Measurements from ENCODE around the gene SH3RF3. TPM values are rescaled to one million over a fixed set of nuclear protein-coding genes. Genes with fewer than 3 reads are reported as not detected.

SH3RF3 gene
- total and polyA plus RNA-seq, 10 of the 15 experiments (the other 5 are each of a cell fraction or from before 2014, with no cell fraction given): 0.08 to 8.8 (median 2.3) TPM

DNA sequence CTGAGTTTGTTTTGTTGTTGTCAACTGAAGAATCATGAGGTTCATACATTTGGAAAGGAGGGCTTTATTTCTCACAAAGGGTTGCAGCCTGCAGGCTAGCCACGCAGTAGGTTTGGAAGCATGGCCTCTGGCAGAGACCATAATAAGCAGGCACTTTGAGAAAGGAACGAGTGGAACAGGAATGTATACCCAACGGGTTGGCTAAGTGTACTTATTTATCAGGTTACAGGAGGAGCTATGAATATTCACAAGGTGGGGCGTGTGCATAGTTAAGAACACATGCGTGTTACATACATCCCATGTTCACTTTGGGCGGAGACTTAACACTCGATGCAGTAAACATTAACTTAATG is 30.1 kb upstream of the SH3RF3 start (continued):
- TF ChIP-seq, protein P1, sequence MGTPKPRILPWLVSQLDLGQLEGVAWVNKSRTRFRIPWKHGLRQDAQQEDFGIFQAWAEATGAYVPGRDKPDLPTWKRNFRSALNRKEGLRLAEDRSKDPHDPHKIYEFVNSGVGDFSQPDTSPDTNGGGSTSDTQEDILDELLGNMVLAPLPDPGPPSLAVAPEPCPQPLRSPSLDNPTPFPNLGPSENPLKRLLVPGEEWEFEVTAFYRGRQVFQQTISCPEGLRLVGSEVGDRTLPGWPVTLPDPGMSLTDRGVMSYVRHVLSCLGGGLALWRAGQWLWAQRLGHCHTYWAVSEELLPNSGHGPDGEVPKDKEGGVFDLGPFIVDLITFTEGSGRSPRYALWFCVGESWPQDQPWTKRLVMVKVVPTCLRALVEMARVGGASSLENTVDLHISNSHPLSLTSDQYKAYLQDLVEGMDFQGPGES (IDR thresholded peaks at IDR 0.05): no peak
- TF ChIP-seq, protein P2, sequence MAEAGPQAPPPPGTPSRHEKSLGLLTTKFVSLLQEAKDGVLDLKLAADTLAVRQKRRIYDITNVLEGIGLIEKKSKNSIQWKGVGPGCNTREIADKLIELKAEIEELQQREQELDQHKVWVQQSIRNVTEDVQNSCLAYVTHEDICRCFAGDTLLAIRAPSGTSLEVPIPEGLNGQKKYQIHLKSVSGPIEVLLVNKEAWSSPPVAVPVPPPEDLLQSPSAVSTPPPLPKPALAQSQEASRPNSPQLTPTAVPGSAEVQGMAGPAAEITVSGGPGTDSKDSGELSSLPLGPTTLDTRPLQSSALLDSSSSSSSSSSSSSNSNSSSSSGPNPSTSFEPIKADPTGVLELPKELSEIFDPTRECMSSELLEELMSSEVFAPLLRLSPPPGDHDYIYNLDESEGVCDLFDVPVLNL (IDR thresholded peaks at IDR 0.05; ENCODE audit: low read depth, low read length): no peak
- TF ChIP-seq, protein P3, sequence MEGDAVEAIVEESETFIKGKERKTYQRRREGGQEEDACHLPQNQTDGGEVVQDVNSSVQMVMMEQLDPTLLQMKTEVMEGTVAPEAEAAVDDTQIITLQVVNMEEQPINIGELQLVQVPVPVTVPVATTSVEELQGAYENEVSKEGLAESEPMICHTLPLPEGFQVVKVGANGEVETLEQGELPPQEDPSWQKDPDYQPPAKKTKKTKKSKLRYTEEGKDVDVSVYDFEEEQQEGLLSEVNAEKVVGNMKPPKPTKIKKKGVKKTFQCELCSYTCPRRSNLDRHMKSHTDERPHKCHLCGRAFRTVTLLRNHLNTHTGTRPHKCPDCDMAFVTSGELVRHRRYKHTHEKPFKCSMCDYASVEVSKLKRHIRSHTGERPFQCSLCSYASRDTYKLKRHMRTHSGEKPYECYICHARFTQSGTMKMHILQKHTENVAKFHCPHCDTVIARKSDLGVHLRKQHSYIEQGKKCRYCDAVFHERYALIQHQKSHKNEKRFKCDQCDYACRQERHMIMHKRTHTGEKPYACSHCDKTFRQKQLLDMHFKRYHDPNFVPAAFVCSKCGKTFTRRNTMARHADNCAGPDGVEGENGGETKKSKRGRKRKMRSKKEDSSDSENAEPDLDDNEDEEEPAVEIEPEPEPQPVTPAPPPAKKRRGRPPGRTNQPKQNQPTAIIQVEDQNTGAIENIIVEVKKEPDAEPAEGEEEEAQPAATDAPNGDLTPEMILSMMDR (IDR thresholded peaks at IDR 0.05 in 2 of 3, conservative IDR thresholded peaks at IDR 0.05 in 1 of 3; ENCODE audit: control insufficient read depth in 2 of 3, extremely low read depth in 1 of 3, insufficient read depth in 1 of 3, low read depth in 3 of 3, low read length in 3 of 3): no peak
- TF ChIP-seq NFYA (IDR thresholded peaks at IDR 0.05; ENCODE audit: borderline replicate concordance, low read depth, low read length) (no peak), FOXK2 (IDR thresholded peaks at IDR 0.05) (no peak), RB1 (IDR thresholded peaks at IDR 0.05; ENCODE audit: borderline replicate concordance) (no peak), BRCA1 (IDR thresholded peaks at IDR 0.05; ENCODE audit: low read depth, low read length) (no peak), FOS (IDR thresholded peaks at IDR 0.05; ENCODE audit: borderline replicate concordance, extremely low read depth, insufficient read length) (no peak)

Measured in GM12878 (cell line).